ENCODE measurements around the gene THSD1.

GRCh38 chr13:52374389-52374788 lies 31.6 kb downstream of the THSD1 start:
- TF ChIP-seq CTCF (IDR thresholded peaks at IDR 0.05; ENCODE audit: low read depth, low read length) (no peak), POLR2A (IDR thresholded peaks at IDR 0.05; ENCODE audit: extremely low read depth, insufficient read length) (no peak)
